CD4-positive, alpha-beta memory T cell (primary cell): ENCODE measurements around the gene FRMD6. TPM values are rescaled to one million over a fixed set of nuclear protein-coding genes. Genes with fewer than 3 reads are reported as not detected.
A peak's percentile ranks its signal among the peaks of the same experiment; 100 is the strongest.
"Not testable (repeated sequence)": the region's sequence is repeated elsewhere in the genome, so short reads cannot be mapped to it uniquely, and the experiment has no call there.

Source experiments
- CTCF ChIA-PET: fragments of 350-600 bp; sonication (Branson Sonifier 250); formaldehyde crosslinking; loops from one replicate; lab custom pipeline; 2021; ENCODE audit warnings: inconsistent platforms; ENCODE audit not compliant: partially characterized antibody; lab: Charles Lee
- POLR2A ChIA-PET: fragments of 350-600 bp; sonication (Branson Sonifier 250); formaldehyde crosslinking; loops from one replicate; lab custom pipeline; 2021; ENCODE audit not compliant: partially characterized antibody; lab: Charles Lee
- DNase-seq, 5 donors: peaks; one replicate each; pipeline versions ENCODE4 v3.0.0 to v3.0.0-alpha.2; 2020 to 2022; ENCODE audit warnings: mixed read lengths in 1 of 5
- H3K27ac ChIP-seq: one replicate; pipeline ENCODE4 v1.7.0; 2013; ENCODE audit warnings: low read depth, low read length
- H3K27me3 ChIP-seq: 2 replicates; pipeline ENCODE4 v1.7.0; 2013; ENCODE audit warnings: mild to moderate bottlenecking, low read length, moderate library complexity; ENCODE audit not compliant: insufficient read depth
- H3K36me3 ChIP-seq: 2 replicates; pipeline ENCODE4 v1.7.0; 2013; ENCODE audit warnings: mild to moderate bottlenecking, low read length, moderate library complexity; ENCODE audit not compliant: insufficient read depth
- H3K4me1 ChIP-seq: 2 replicates; pipeline ENCODE4 v1.7.0; 2013; ENCODE audit warnings: mild to moderate bottlenecking, low read length, moderate library complexity; ENCODE audit not compliant: insufficient read depth
- H3K4me3 ChIP-seq, 2 donors: one replicate each; pipeline ENCODE4 v1.7.0; 2013; ENCODE audit warnings: low read length in 2 of 2, mild to moderate bottlenecking in 1 of 2
- H3K9me3 ChIP-seq, 2 donors: one replicate each; pipeline ENCODE4 v1.7.0; 2013; ENCODE audit warnings: low read length in 2 of 2, control low read depth in 1 of 2; ENCODE audit not compliant: control insufficient read depth in 1 of 2
- H3K27ac Mint-ChIP-seq, 7 donors: one replicate each; pipeline ENCODE4 v1.8.0; 2020 to 2021; ENCODE audit warnings: mixed read lengths in 7 of 7, mild to moderate bottlenecking in 6 of 7, inconsistent platforms in 3 of 7, moderate library complexity in 3 of 7
- H3K27me3 Mint-ChIP-seq, 2 donors: one replicate each; pipeline ENCODE4 v1.8.0; 2020 to 2021; ENCODE audit warnings: mixed read lengths in 2 of 2
- H3K36me3 Mint-ChIP-seq, 2 donors: one replicate each; pipeline ENCODE4 v1.8.0; 2020 to 2021; ENCODE audit warnings: mixed read lengths in 2 of 2, inconsistent platforms in 1 of 2, mild to moderate bottlenecking in 1 of 2
- H3K4me1 Mint-ChIP-seq, 4 donors: one replicate each; pipeline ENCODE4 v1.8.0; 2020 to 2021; ENCODE audit warnings: mixed read lengths in 4 of 4, mild to moderate bottlenecking in 1 of 4
- H3K4me3 Mint-ChIP-seq, 8 donors: one replicate each; pipeline ENCODE4 v1.8.0; 2020 to 2021; ENCODE audit warnings: mixed read lengths in 8 of 8, mild to moderate bottlenecking in 7 of 8, moderate library complexity in 6 of 8, inconsistent platforms in 3 of 8
- H3K9me3 Mint-ChIP-seq, 8 donors: one replicate each; pipeline ENCODE4 v1.8.0; 2020 to 2021; ENCODE audit warnings: mixed read lengths in 8 of 8, mild to moderate bottlenecking in 5 of 8, inconsistent platforms in 3 of 8, moderate library complexity in 1 of 8
- intact Hi-C: fragments of 100-400 bp; cut with micrococcal nuclease; formaldehyde crosslinking; loops from one replicate; pipeline ENCODE4 v1.15.1; 2023
- polyA plus RNA-seq, 2 donors: library from polyadenylated mRNA; unstranded; fragments of 300-500 nt; fragmentation: Illumina TruSeq; gene quantifications; one replicate each; pipeline ENCODE4 v1.2.3, GENCODE V29; 2021
- total RNA-seq, 2 experiments: library from RNA; stranded (reverse); gene quantifications; one replicate each; pipeline ENCODE4 v1.2.3, GENCODE V29; 2021

Gene FRMD6
- total and polyA plus RNA-seq, 4 experiments from 2014 or later = 0.62 to 0.81 (median 0.80) TPM; not detected in 1

GRCh38 chr14:51627313-51627712 lies 24.4 kb upstream of the FRMD6 start:
- H3K27ac ChIP-seq = no peak overlapping the region
- no peak overlapping the region for H3K4me3 ChIP-seq
- POLR2A ChIA-PET = no interaction called here
- H3K27me3 ChIP-seq = no peaks in the 10 kb centered on the region
- Mint-ChIP-seq H3K36me3 (no peaks in the 10 kb centered on the region), H3K9me3 (peaks cover 0 to 2% (median 0%) of the 10 kb centered on the region in 8 donors), H3K27me3 (peaks cover 6% of the 10 kb centered on the region in 2 donors), H3K4me3 (no peak overlapping the region), H3K27ac (no peak overlapping the region), H3K4me1 (peaks cover 0 to 3% (median 0%) of the 10 kb centered on the region in 4 donors)
- H3K36me3 ChIP-seq = no peaks in the 10 kb centered on the region
- no peaks in the 10 kb centered on the region for H3K9me3 ChIP-seq
- no peaks in the 10 kb centered on the region for H3K4me1 ChIP-seq
- CTCF ChIA-PET = no interaction called here
- intact Hi-C loops = no loop called here
- no peak for DNase-seq

- H3K9me3 Mint-ChIP-seq = peaks cover 0 to 2% (median 0%) of the 10 kb centered on the region in 8 donors
- peaks cover 9 to 10% of the 10 kb centered on the region in 2 donors for H3K27me3 Mint-ChIP-seq
- H3K4me3 ChIP-seq = no peak overlapping the region
- no peaks in the 10 kb centered on the region for H3K36me3 ChIP-seq
- H3K27me3 ChIP-seq = no peaks in the 10 kb centered on the region
- no peak overlapping the region for H3K4me3 Mint-ChIP-seq
- H3K36me3 Mint-ChIP-seq = no peaks in the 10 kb centered on the region
- ChIA-PET POLR2A (no interaction called here), CTCF (no interaction called here)
- no peak overlapping the region for H3K27ac Mint-ChIP-seq
- intact Hi-C loops = no loop called here
- peaks cover 0 to 3% (median 0%) of the 10 kb centered on the region in 4 donors for H3K4me1 Mint-ChIP-seq
- H3K4me1 ChIP-seq = no peaks in the 10 kb centered on the region
- no peak for DNase-seq
- H3K9me3 ChIP-seq = no peaks in the 10 kb centered on the region
- H3K27ac ChIP-seq = no peak overlapping the region
These were observed 23.5 kb upstream of the FRMD6 start for GRCh38 chr14:51628238-51628637.

- no peaks in the 10 kb centered on the region for H3K27me3 ChIP-seq
- H3K27me3 Mint-ChIP-seq = peaks cover 16 to 18% of the 10 kb centered on the region in 2 donors
- no peak overlapping the region for H3K27ac ChIP-seq
- no peak overlapping the region for H3K4me3 Mint-ChIP-seq
- no peaks in the 10 kb centered on the region for H3K36me3 ChIP-seq
- CTCF ChIA-PET = no interaction called here
- no peak overlapping the region for H3K27ac Mint-ChIP-seq
- no peaks in the 10 kb centered on the region for H3K36me3 Mint-ChIP-seq
- no peak for DNase-seq
- no peaks in the 10 kb centered on the region for H3K9me3 ChIP-seq
- H3K9me3 Mint-ChIP-seq = peaks cover 0 to 2% (median 0%) of the 10 kb centered on the region in 8 donors
- H3K4me1 Mint-ChIP-seq = peaks cover 0 to 3% (median 0%) of the 10 kb centered on the region in 4 donors
- no peak overlapping the region for H3K4me3 ChIP-seq
- intact Hi-C loops = no loop called here
- POLR2A ChIA-PET = no interaction called here
- no peaks in the 10 kb centered on the region for H3K4me1 ChIP-seq
These were observed 20.7 kb upstream of the FRMD6 start for GRCh38 chr14:51630987-51631386.

- H3K9me3 ChIP-seq, H3K9me3 Mint-ChIP-seq, H3K27ac Mint-ChIP-seq, H3K4me3 ChIP-seq, H3K36me3 Mint-ChIP-seq, CTCF ChIA-PET, DNase-seq, H3K36me3 ChIP-seq, H3K27ac ChIP-seq, H3K4me1 ChIP-seq, intact Hi-C loops, H3K4me1 Mint-ChIP-seq, H3K27me3 ChIP-seq, POLR2A ChIA-PET, H3K4me3 Mint-ChIP-seq: not testable (repeated sequence)
- H3K27me3 Mint-ChIP-seq = peaks cover 20 to 32% of the 10 kb centered on the region in 2 donors
These were observed 18.4 kb upstream of the FRMD6 start for GRCh38 chr14:51633298-51633697.

- Mint-ChIP-seq H3K4me3 (no peak overlapping the region), H3K27me3 (peaks cover 21 to 33% of the 10 kb centered on the region in 2 donors), H3K36me3 (no peaks in the 10 kb centered on the region), H3K4me1 (no peaks in the 10 kb centered on the region), H3K27ac (no peak overlapping the region), H3K9me3 (no peaks in the 10 kb centered on the region)
- Histone ChIP-seq H3K27me3 (no peaks in the 10 kb centered on the region), H3K9me3 (no peaks in the 10 kb centered on the region), H3K27ac (no peak overlapping the region), H3K36me3 (no peaks in the 10 kb centered on the region), H3K4me3 (no peak overlapping the region), H3K4me1 (no peaks in the 10 kb centered on the region)
- ChIA-PET POLR2A (no interaction called here), CTCF (no interaction called here)
- no peak for DNase-seq
- intact Hi-C loops = no loop called here
These were observed 15.6 kb upstream of the FRMD6 start for GRCh38 chr14:51636109-51636508.

- peaks cover 0 to 5% of the 10 kb centered on the region in 2 donors for H3K36me3 Mint-ChIP-seq
These were observed 13.4 kb upstream of the FRMD6 start for GRCh38 chr14:51638071-51638944.

GRCh38 chr14:51639668-51640316 lies 11.9 kb upstream of the FRMD6 start:
- no peak overlapping the region for H3K27ac Mint-ChIP-seq
- H3K27me3 Mint-ChIP-seq = peaks cover 16 to 21% of the 10 kb centered on the region in 2 donors
- H3K27ac ChIP-seq = no peak overlapping the region
- H3K4me1 Mint-ChIP-seq = no peaks in the 10 kb centered on the region
- peaks cover 0 to 6% of the 10 kb centered on the region in 2 donors for H3K36me3 Mint-ChIP-seq
- no peak overlapping the region for H3K4me3 Mint-ChIP-seq
- no peaks in the 10 kb centered on the region for H3K9me3 ChIP-seq
- POLR2A ChIA-PET = no interaction called here
- H3K36me3 ChIP-seq = no peaks in the 10 kb centered on the region
- no peak overlapping the region for H3K4me3 ChIP-seq
- no peaks in the 10 kb centered on the region for H3K4me1 ChIP-seq
- DNase-seq = no peak
- H3K27me3 ChIP-seq = no peaks in the 10 kb centered on the region
- intact Hi-C loops = no loop called here
- CTCF ChIA-PET = interaction anchor here (2.4 kb wide), 1 partner anchor 12 kb away, joined by 10 read pairs; the partner anchor contains the start of gene FRMD6
- H3K9me3 Mint-ChIP-seq = no peaks in the 10 kb centered on the region

More at GRCh38 chr14:51638071-51638944, 13.4 kb upstream of the FRMD6 start:
- Mint-ChIP-seq H3K9me3 (no peaks in the 10 kb centered on the region), H3K4me1 (no peaks in the 10 kb centered on the region), H3K27me3 (peaks cover 21 to 23% of the 10 kb centered on the region in 2 donors), H3K27ac (peak overlapping the region in 1 of 7 donors; percentile 53), H3K4me3 (no peak overlapping the region)
- no peaks in the 10 kb centered on the region for H3K36me3 ChIP-seq
- H3K27ac ChIP-seq = no peak overlapping the region
- intact Hi-C loops = no loop called here
- ChIA-PET CTCF (no interaction called here), POLR2A (no interaction called here)
- H3K9me3 ChIP-seq = no peaks in the 10 kb centered on the region
- no peaks in the 10 kb centered on the region for H3K4me1 ChIP-seq
- DNase-seq = no peak
- no peaks in the 10 kb centered on the region for H3K27me3 ChIP-seq
- H3K4me3 ChIP-seq = no peak overlapping the region
